DMS 273 treated with DMSO at 0.1 percent for 48 hours (cell line): Measurements from ENCODE around the gene LRRC2.
"Not testable (repeated sequence)": the region's sequence is repeated elsewhere in the genome, so short reads cannot be mapped to it uniquely, and the experiment has no call there.

Source experiments
- DNase-seq: peaks from one replicate; lab custom pipeline; 2025; lab: John Stamatoyannopoulos, UW

The LRRC2 gene

GRCh38 chr3:46566040-46566641 lies at the start of gene LRRC2:
LRRC2 (minus strand) TSS chr3:46566302; CDS start chr3:46551591, 14,711 bp downstream.
- no peak for DNase-seq

GRCh38 chr3:46615050-46615775 lies 49.1 kb upstream of the LRRC2 start:
- DNase-seq = no peak

- no peak for DNase-seq
These were observed 48.3 kb upstream of the LRRC2 start for GRCh38 chr3:46614431-46614830.

GRCh38 chr3:46613313-46614005 lies 47.4 kb upstream of the LRRC2 start:
- no peak for DNase-seq

GRCh38 chr3:46612324-46612723 lies 46.2 kb upstream of the LRRC2 start, which contains the start of gene FAM240A:
FAM240A (plus strand) TSS chr3:46612525; CDS start chr3:46612684, 159 bp downstream.
- no peak for DNase-seq

- no peak for DNase-seq
These were observed 44.0 kb upstream of the LRRC2 start for GRCh38 chr3:46609944-46610722.

GRCh38 chr3:46609212-46609721 lies 43.2 kb upstream of the LRRC2 start:
- DNase-seq = no peak

- DNase-seq = no peak
These were observed 41.5 kb upstream of the LRRC2 start for GRCh38 chr3:46607603-46608028.

GRCh38 chr3:46604127-46604526 lies 38.0 kb upstream of the LRRC2 start:
- DNase-seq = no peak

GRCh38 chr3:46603446-46604046 lies 37.4 kb upstream of the LRRC2 start:
- no peak for DNase-seq

GRCh38 chr3:46599590-46599989 lies 33.5 kb upstream of the LRRC2 start:
- no peak for DNase-seq

GRCh38 chr3:46595819-46596314 lies 29.8 kb upstream of the LRRC2 start:
- no peak for DNase-seq

GRCh38 chr3:46594723-46595122 lies 28.6 kb upstream of the LRRC2 start:
- DNase-seq = no peak

- DNase-seq = no peak
These were observed 27.9 kb upstream of the LRRC2 start for GRCh38 chr3:46593979-46594378.

GRCh38 chr3:46593274-46593862 lies 27.3 kb upstream of the LRRC2 start:
- no peak for DNase-seq

- not testable (repeated sequence) for DNase-seq
These were observed 21.2 kb upstream of the LRRC2 start for GRCh38 chr3:46587268-46587667.

- DNase-seq = no peak
These were observed 20.7 kb upstream of the LRRC2 start for GRCh38 chr3:46586738-46587246.

GRCh38 chr3:46585799-46586693 lies 19.9 kb upstream of the LRRC2 start:
- DNase-seq = no peak

- DNase-seq = no peak
These were observed 18.7 kb upstream of the LRRC2 start for GRCh38 chr3:46584598-46585467.
